CD4-positive, alpha-beta T cell treated with Interleukin-1 beta for 1 hour (primary cell): Measurements from ENCODE around the gene MACROD2.
"Not testable (repeated sequence)": the region's sequence is repeated elsewhere in the genome, so short reads cannot be mapped to it uniquely, and the experiment has no call there.

Experiments
- DNase-seq, 2 donors: peaks; one replicate each; pipeline ENCODE4 v3.0.0-alpha.2; 2020 to 2022

MACROD2 gene

GRCh38 chr20:14889496-14890255, 894.4 kb downstream of the MACROD2 start:
- no peak for DNase-seq

- no peak for DNase-seq
Observed at GRCh38 chr20:14890713-14891112, 895.4 kb downstream of the MACROD2 start.

GRCh38 chr20:14892782-14893181, 897.5 kb downstream of the MACROD2 start:
- DNase-seq, result no peak

- no peak for DNase-seq
Observed at GRCh38 chr20:14896569-14896968, 901.3 kb downstream of the MACROD2 start.

GRCh38 chr20:14897608-14898007, 902.3 kb downstream of the MACROD2 start:
- DNase-seq, result no peak

GRCh38 chr20:14902432-14903089, 907.2 kb downstream of the MACROD2 start:
- no peak for DNase-seq

- DNase-seq, result no peak
Observed at GRCh38 chr20:14906908-14907434, 911.7 kb downstream of the MACROD2 start.

GRCh38 chr20:14910126-14910525, 914.8 kb downstream of the MACROD2 start:
- DNase-seq, result no peak

GRCh38 chr20:14913896-14914620, 918.7 kb downstream of the MACROD2 start:
- DNase-seq, result no peak

GRCh38 chr20:14914633-14915032, 919.3 kb downstream of the MACROD2 start:
- DNase-seq, result no peak

GRCh38 chr20:14915356-14915755, 920.0 kb downstream of the MACROD2 start:
- no peak for DNase-seq

GRCh38 chr20:14916360-14916920, 921.1 kb downstream of the MACROD2 start:
- DNase-seq, result no peak

GRCh38 chr20:14918281-14918680, 923.0 kb downstream of the MACROD2 start:
- DNase-seq, result no peak

GRCh38 chr20:14918976-14919375, 923.7 kb downstream of the MACROD2 start:
- DNase-seq, result no peak

- DNase-seq, result no peak
Observed at GRCh38 chr20:14919501-14920081, 924.3 kb downstream of the MACROD2 start.

GRCh38 chr20:14921513-14921912, 926.2 kb downstream of the MACROD2 start:
- no peak for DNase-seq

- no peak for DNase-seq
Observed at GRCh38 chr20:14922503-14923267, 927.4 kb downstream of the MACROD2 start.

- no peak for DNase-seq
Observed at GRCh38 chr20:14924433-14924832, 929.1 kb downstream of the MACROD2 start.

- DNase-seq, result no peak
Observed at GRCh38 chr20:14925300-14925699, 930.0 kb downstream of the MACROD2 start.

- DNase-seq, result not testable (repeated sequence)
Observed at GRCh38 chr20:14926436-14926835, 931.1 kb downstream of the MACROD2 start.

- no peak for DNase-seq
Observed at GRCh38 chr20:14928083-14928482, 932.8 kb downstream of the MACROD2 start.

GRCh38 chr20:14929388-14929787, 934.1 kb downstream of the MACROD2 start:
- DNase-seq, result no peak
